Measurements from ENCODE around the gene PSTPIP1. TPM values are rescaled to one million over a fixed set of nuclear protein-coding genes. Genes with fewer than 3 reads are reported as not detected.

Gene PSTPIP1
- total and polyA plus RNA-seq, 2 of the 8 experiments (the other 6 are each of a cell fraction or from before 2014, with no cell fraction given), result 1.6 to 1.8 TPM

DNA sequence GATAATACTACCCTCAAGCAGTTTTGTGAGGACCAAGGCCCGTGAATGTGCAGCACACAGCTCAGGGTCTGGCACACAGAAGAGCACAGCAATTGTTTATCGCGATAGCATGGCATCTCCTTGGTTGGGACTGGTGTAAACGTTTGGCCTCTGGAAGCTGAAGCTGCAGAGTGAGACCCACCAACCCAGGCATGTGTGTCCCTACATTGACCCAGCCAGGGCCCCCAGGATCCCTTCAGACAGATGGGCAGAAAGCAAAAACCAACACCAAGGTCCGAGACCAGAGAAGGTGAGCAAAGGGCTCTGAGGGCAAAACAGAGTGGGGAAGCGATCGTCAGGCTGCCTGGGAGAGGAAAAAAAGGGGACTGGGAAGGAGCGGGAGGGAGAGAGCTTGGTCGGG is 12.6 kb upstream of the PSTPIP1 start:
- Histone ChIP-seq H3K18ac (ENCODE audit: extremely low read depth, low read length) (no peak overlapping the region; the same call in 1 of the 2 replicates), H3K23me2 (ENCODE audit: low read depth, low read length) (no peaks in the 10 kb centered on the region), H3K27me3 (replicated peaks in 1 of 4; ENCODE audit: control insufficient read depth in 3 of 4, extremely low read depth in 1 of 4, insufficient read depth in 3 of 4, low read length in 3 of 4) (no peaks in the 10 kb centered on the region), H2BK5ac (ENCODE audit: low read depth, low read length) (no peak overlapping the region), H3K79me2 (ENCODE audit: control insufficient read depth in 1 of 2, insufficient read depth in 2 of 2, low read length in 2 of 2) (no peaks in the 10 kb centered on the region), H3K4me1 (replicated peaks in 1 of 4; ENCODE audit: control insufficient read depth in 3 of 4, insufficient read depth in 4 of 4, low read length in 3 of 4) (no peaks in the 10 kb centered on the region; a peak in 1 of 7 replicates), H2BK120ac (replicated peaks; ENCODE audit: low read depth, low read length) (no peak overlapping the region), H3K79me1 (ENCODE audit: low read depth, low read length) (no peaks in the 10 kb centered on the region), H3K14ac (ENCODE audit: insufficient read length) (no peak overlapping the region), H3K27ac (ENCODE audit: low read depth, low read length) (no peak overlapping the region), H3K4me3 (ENCODE audit: extremely low read depth in 1 of 4, insufficient read depth in 2 of 4, low read depth in 3 of 4, low read length in 4 of 4) (no peak overlapping the region), H3K23ac (ENCODE audit: insufficient read length) (no peak overlapping the region), H3K4me2 (ENCODE audit: insufficient read depth in 1 of 2, low read depth in 2 of 2, low read length in 2 of 2) (no peak overlapping the region), H3K9me3 (ENCODE audit: insufficient read depth in 2 of 2, low read depth in 1 of 2, low read length in 1 of 2) (peaks cover 0 to 9% of the 10 kb centered on the region in 2 experiments; a peak in 1 of 4 replicates), H3K4ac (replicated peaks; ENCODE audit: insufficient read length, low read depth, low read length) (no peak overlapping the region), H4K20me1 (replicated peaks in 1 of 2; ENCODE audit: control insufficient read depth in 1 of 2, insufficient read depth in 2 of 2, low read length in 2 of 2) (no peaks in the 10 kb centered on the region), H3K9ac (replicated peaks in 1 of 4; ENCODE audit: extremely low read depth in 1 of 4, low read depth in 3 of 4, low read length in 3 of 4) (no peak overlapping the region), H2BK20ac (ENCODE audit: low read length) (no peak overlapping the region), H4K8ac (ENCODE audit: extremely low read depth, insufficient read depth, low read length) (no peak overlapping the region), H2AFZ (ENCODE audit: low read length) (no peak overlapping the region), H3K56ac (replicated peaks; ENCODE audit: insufficient read length, low read depth, low read length) (no peak overlapping the region), H2AK5ac (ENCODE audit: low read depth, low read length) (no peak overlapping the region), H4K91ac (replicated peaks; ENCODE audit: insufficient read length, low read length) (no peak overlapping the region), H3K36me3 (ENCODE audit: control insufficient read depth in 2 of 4, insufficient read depth in 4 of 4, low read length in 3 of 4) (no peaks in the 10 kb centered on the region), H4K5ac (ENCODE audit: insufficient read length, low read depth, low read length) (no peak overlapping the region), H2BK15ac (ENCODE audit: low read length) (no peak overlapping the region), H2BK12ac (ENCODE audit: low read depth, low read length) (no peak overlapping the region)
- FAIRE-seq (no peak), DNase-seq (ENCODE audit: low read depth in 1 of 2, low spot score in 2 of 2) (no peak)
- CTCF ChIA-PET (ENCODE audit: partially characterized antibody), result interaction anchor here (0.6 to 2.0 kb wide), 7 partner anchors 8 to 1160 kb away, joined by 3 to 10 read pairs (median 3); no protein-coding TSS in a partner anchor
- no peak for TF ChIP-seq SIX5 (IDR thresholded peaks at IDR 0.05; ENCODE audit: low read depth, low read length)
- TF ChIP-seq EP300 (IDR thresholded peaks at IDR 0.05; ENCODE audit: borderline replicate concordance in 1 of 2, low read depth in 2 of 2, low read length in 2 of 2), result no peak
- TF ChIP-seq GABPA (IDR thresholded peaks at IDR 0.05; ENCODE audit: borderline replicate concordance, insufficient read depth, low read length), result no peak
- TF ChIP-seq EZH2 (IDR thresholded peaks at IDR 0.05; ENCODE audit: low read depth, low read length, severe bottlenecking), result no peak
- no peak for TF ChIP-seq PHF8 (conservative IDR thresholded peaks at IDR 0.05; ENCODE audit: low read depth, low read length)
- WGBS, 2 experiments (ENCODE audit: extremely low coverage in 1 of 2, insufficient coverage in 1 of 2, insufficient read length in 1 of 2, insufficient replicate concordance in 2 of 2, low coverage in 1 of 2, low lambda C conversion rate in 2 of 2, missing lambda C conversion rate in 1 of 2), result 95% methylated on average over 7 of the region's 9 CpGs; no CpG with 5 or more reads in 1 of the 2 experiments
- POLR2A ChIA-PET (ENCODE audit: partially characterized antibody), result interaction anchor here (1.1 kb wide), 1 partner anchor 27 kb away, joined by 3 read pairs; no protein-coding TSS in a partner anchor
